Upper lobe of left lung (tissue), 6 donors: Measurements from ENCODE around the gene MUCL3. TPM values are rescaled to one million over a fixed set of nuclear protein-coding genes. Genes with fewer than 3 reads are reported as not detected.

Experiments
- ATAC-seq, 2 donors: fragments of 200-7000 bp; cut with Tn5 transposase; one replicate each; pipeline ENCODE4 v1.9.1; 2022; ENCODE audit warnings: mild to moderate bottlenecking in 2 of 2, moderate library complexity in 2 of 2; ENCODE audit not compliant: low FRiP score in 2 of 2
- DNase-seq, 2 donors: peaks; one replicate each; pipeline ENCODE4 v3.0.0-alpha.2; 2019 to 2020
- H3K27ac ChIP-seq, 4 donors: fragments of 200-600 bp; sonication (generic); one replicate each; pipeline ENCODE4 v1.5.1; 2016 to 2019
- H3K27me3 ChIP-seq, 4 donors: fragments of 200-600 bp; sonication (generic); one replicate each; pipeline ENCODE4 v1.5.1; 2017 to 2019
- H3K36me3 ChIP-seq, 4 donors: fragments of 200-600 bp; sonication (generic); one replicate each; pipeline ENCODE4 v1.5.1; 2016 to 2019
- H3K4me1 ChIP-seq, 4 donors: fragments of 200-600 bp; sonication (generic); one replicate each; pipeline ENCODE4 v1.5.1; 2018 to 2019
- H3K4me3 ChIP-seq, 4 donors: fragments of 200-600 bp; sonication (generic); one replicate each; pipeline ENCODE4 v1.5.1; 2017 to 2019; ENCODE audit warnings: mild to moderate bottlenecking in 2 of 4, moderate library complexity in 1 of 4
- H3K9me3 ChIP-seq, 4 donors: fragments of 200-600 bp; sonication (generic); one replicate each; pipeline ENCODE4 v1.5.1; 2018 to 2019
- CTCF ChIP-seq, 6 experiments: fragments of 450-650 bp in 4 of 6; fragments of 200-600 bp in 2 of 6; sonication (generic) in 2 of 6; IDR thresholded peaks; one replicate each; pipeline ENCODE4 v1.5.1; 2016 to 2019; ENCODE audit warnings: antibody characterized with exemption in 6 of 6
- EP300 ChIP-seq, 4 donors: sonication (generic); formaldehyde crosslinking; IDR thresholded peaks; one replicate each; pipeline ENCODE4 v1.5.1; 2017; ENCODE audit warnings: antibody characterized with exemption in 4 of 4, control low read depth in 2 of 4
- POLR2A ChIP-seq, 4 donors: fragments of 450-650 bp; IDR thresholded peaks; one replicate each; pipeline ENCODE4 v1.5.1; 2016 to 2017; ENCODE audit warnings: antibody characterized with exemption in 4 of 4, mild to moderate bottlenecking in 2 of 4
- POLR2AphosphoS5 ChIP-seq, 2 donors: sonication (generic); formaldehyde crosslinking; IDR thresholded peaks; one replicate each; pipeline ENCODE4 v1.5.1; 2017; ENCODE audit warnings: antibody characterized with exemption in 2 of 2
- WGBS, 2 donors: methylation state at CpG; one replicate each; pipeline ENCODE4 v1.1.5; 2017 to 2018; 5-methylcytosine and 5-hydroxymethylcytosine counted together
- total RNA-seq, 6 donors: library from RNA; depleted of rRNA in 4 of 6; stranded (reverse); fragments of >200 nt in 4 of 6; gene quantifications; one replicate each; pipeline versions ENCODE4 v1.1.0 to v1.2.1, GENCODE V29; 2016 to 2021
- donor health status: DM: no; HTN: no; CAD: no; lungs with moderate emphysema.
- donor health status: DM: no; HTN: yes; CAD: no; lungs with severe emphysema.

MUCL3 gene
- total RNA-seq, 6 donors from 2014 or later, result 1.8 to 38.8 (median 5.0) TPM

- Histone ChIP-seq H3K27ac (peak overlapping the region; percentile 77 to 88 (median 80)), H3K4me3 (peak overlapping the region in 3 of 4 donors; percentile 35 to 55 (median 48)), H3K9me3 (no peaks in the 10 kb centered on the region), H3K27me3 (no peaks in the 10 kb centered on the region), H3K4me1 (peaks cover 0 to 24% (median 7%) of the 10 kb centered on the region in 4 donors), H3K36me3 (peaks cover 0 to 5% (median 1%) of the 10 kb centered on the region in 4 donors)
- ATAC-seq (no peak), DNase-seq (no peak)
- WGBS, 2 donors, result 40 to 52% methylated on average over 7 to 8 of the region's 8 CpGs
- TF ChIP-seq EP300 (IDR thresholded peaks at IDR 0.05), result no peak
- TF ChIP-seq POLR2AphosphoS5 (IDR thresholded peaks at IDR 0.05), result no peak
- no peak for TF ChIP-seq POLR2A (IDR thresholded peaks at IDR 0.05)
- no peak for TF ChIP-seq CTCF (IDR thresholded peaks at IDR 0.05)
Observed at GRCh38 chr6:30931272-30931671, 9.5 kb upstream of the MUCL3 start.

- H3K9me3 ChIP-seq, result no peaks in the 10 kb centered on the region
- WGBS, 2 donors, result 66 to 78% methylated on average over 6 to 7 of the region's 7 CpGs
- H3K27ac ChIP-seq, result peak within 1 kb of the TSS; percentile 77 to 88 (median 80)
- TF ChIP-seq POLR2AphosphoS5 (IDR thresholded peaks at IDR 0.05), result peak; percentile 77 to 82
- peak in 2 of 4 donors; percentile 67 to 75 for TF ChIP-seq EP300 (IDR thresholded peaks at IDR 0.05)
- no peak for TF ChIP-seq CTCF (IDR thresholded peaks at IDR 0.05)
- peak in 2 of 4 donors; percentile 84 to 91 for TF ChIP-seq POLR2A (IDR thresholded peaks at IDR 0.05)
- ATAC-seq, result peak; percentile 49 to 75
- H3K27me3 ChIP-seq, result no peaks in the 10 kb centered on the region
- H3K4me3 ChIP-seq, result peak within 1 kb of the TSS in 3 of 4 donors; percentile 35 to 55 (median 48)
- DNase-seq, result peak in 1 of 2 donors; percentile 68
- H3K36me3 ChIP-seq, result no peaks in the 10 kb centered on the region
- H3K4me1 ChIP-seq, result peaks cover 0 to 21% (median 5%) of the 10 kb centered on the region in 4 donors
Observed at GRCh38 chr6:30931969-30932645, 8.7 kb upstream of the MUCL3 start, which contains the start of gene SFTA2. SFTA2 (minus strand) TSS chr6:30932170; CDS start chr6:30932096, 74 bp downstream.

GRCh38 chr6:30932665-30933365 lies 8.0 kb upstream of the MUCL3 start:
- H3K4me1 ChIP-seq, result peaks cover 0 to 18% (median 5%) of the 10 kb centered on the region in 4 donors
- peak overlapping the region in 1 of 4 donors; percentile 6 for H3K4me3 ChIP-seq
- TF ChIP-seq EP300 (IDR thresholded peaks at IDR 0.05) (no peak), POLR2AphosphoS5 (IDR thresholded peaks at IDR 0.05) (no peak), CTCF (IDR thresholded peaks at IDR 0.05) (no peak), POLR2A (IDR thresholded peaks at IDR 0.05) (no peak)
- no peaks in the 10 kb centered on the region for H3K36me3 ChIP-seq
- 52 to 70% methylated on average over 6 of the region's 6 CpGs for WGBS, 2 donors
- H3K27ac ChIP-seq, result peak overlapping the region; percentile 77 to 88 (median 80)
- no peak for ATAC-seq
- no peaks in the 10 kb centered on the region for H3K9me3 ChIP-seq
- DNase-seq, result no peak
- H3K27me3 ChIP-seq, result no peaks in the 10 kb centered on the region

GRCh38 chr6:30935018-30935417 lies 5.8 kb upstream of the MUCL3 start:
- Histone ChIP-seq H3K4me1 (peaks cover 0 to 27% (median 5%) of the 10 kb centered on the region in 4 donors), H3K27me3 (no peaks in the 10 kb centered on the region), H3K36me3 (no peaks in the 10 kb centered on the region), H3K9me3 (no peaks in the 10 kb centered on the region), H3K4me3 (peak overlapping the region in 2 of 4 donors; percentile 38 to 46), H3K27ac (peak overlapping the region; percentile 48 to 88 (median 70))
- peak in 1 of 2 donors; percentile 89 for DNase-seq
- ATAC-seq, result peak in 1 of 2 donors; percentile 44
- TF ChIP-seq POLR2A (IDR thresholded peaks at IDR 0.05) (peak in 1 of 4 donors; percentile 62), CTCF (IDR thresholded peaks at IDR 0.05) (no peak), POLR2AphosphoS5 (IDR thresholded peaks at IDR 0.05) (peak; percentile 38 to 69), EP300 (IDR thresholded peaks at IDR 0.05) (peak in 2 of 4 donors; percentile 82 to 97)
- WGBS, 2 donors, result 5 to 6% methylated on average over 3 of the region's 3 CpGs
